BLaER1 (cell line): ENCODE results near the gene RNF215.

Experiments used
- H3K27ac ChIP-seq: shearing (Covaris generic); formaldehyde crosslinking; 2 replicates; pipeline ENCODE4 v1.8.1; 2022
- H3K27me3 ChIP-seq: shearing (Covaris generic); formaldehyde crosslinking; 2 replicates; pipeline ENCODE4 v1.8.1; 2022
- H3K36me3 ChIP-seq: shearing (Covaris generic); formaldehyde crosslinking; 2 replicates; pipeline ENCODE4 v1.8.1; 2022
- H3K4me1 ChIP-seq: shearing (Covaris generic); formaldehyde crosslinking; 2 replicates; pipeline ENCODE4 v1.8.1; 2022
- H3K4me2 ChIP-seq: shearing (Covaris generic); formaldehyde crosslinking; 2 replicates; pipeline ENCODE4 v1.8.1; 2022
- H3K4me3 ChIP-seq: shearing (Covaris generic); formaldehyde crosslinking; 2 replicates; pipeline ENCODE4 v1.8.1; 2022
- H3K9ac ChIP-seq: shearing (Covaris generic); formaldehyde crosslinking; 2 replicates; pipeline ENCODE4 v1.8.1; 2022
- H3K9me3 ChIP-seq: shearing (Covaris generic); formaldehyde crosslinking; 2 replicates; pipeline ENCODE4 v1.8.1; 2022
- H4K20me1 ChIP-seq: shearing (Covaris generic); formaldehyde crosslinking; 2 replicates; pipeline ENCODE4 v1.8.1; 2022
- Cebpa-rat ChIP-seq: shearing (Covaris generic); IDR thresholded peaks from 2 replicates; pipeline ENCODE4 v1.8.1; 2022

RNF215 gene

DNA sequence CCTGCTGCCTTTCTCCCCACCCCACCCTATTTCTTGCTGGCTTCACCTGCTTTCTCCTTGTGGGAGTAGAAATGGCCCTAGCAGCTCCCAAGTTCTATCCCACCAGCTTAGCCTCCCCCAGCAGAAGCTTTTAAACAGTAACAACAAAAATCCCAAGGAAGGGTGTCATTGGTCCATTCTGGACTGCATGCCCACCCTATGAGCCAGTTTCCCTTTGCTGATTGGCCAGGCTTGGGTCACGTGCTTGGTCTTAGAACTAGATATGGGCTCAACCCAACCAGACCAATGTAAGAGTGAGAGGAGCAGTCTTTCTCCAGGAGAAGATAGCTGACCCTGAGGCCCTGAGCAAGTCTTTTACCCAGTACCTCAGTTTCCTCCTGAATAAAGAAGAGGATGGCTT, 40.7 kb upstream of the RNF215 start:
- no peak overlapping the region for H3K9ac ChIP-seq
- H3K36me3 ChIP-seq, result peaks cover 34% of the 10 kb centered on the region
- no peak overlapping the region for H3K27ac ChIP-seq
- no peaks in the 10 kb centered on the region for H3K9me3 ChIP-seq
- H3K4me2 ChIP-seq, result no peak overlapping the region
- H3K4me3 ChIP-seq, result no peak overlapping the region
- H4K20me1 ChIP-seq, result peaks cover 20% of the 10 kb centered on the region
- TF ChIP-seq Cebpa-rat, result no peak
- H3K4me1 ChIP-seq, result peaks cover 33% of the 10 kb centered on the region
- H3K27me3 ChIP-seq, result no peaks in the 10 kb centered on the region

DNA sequence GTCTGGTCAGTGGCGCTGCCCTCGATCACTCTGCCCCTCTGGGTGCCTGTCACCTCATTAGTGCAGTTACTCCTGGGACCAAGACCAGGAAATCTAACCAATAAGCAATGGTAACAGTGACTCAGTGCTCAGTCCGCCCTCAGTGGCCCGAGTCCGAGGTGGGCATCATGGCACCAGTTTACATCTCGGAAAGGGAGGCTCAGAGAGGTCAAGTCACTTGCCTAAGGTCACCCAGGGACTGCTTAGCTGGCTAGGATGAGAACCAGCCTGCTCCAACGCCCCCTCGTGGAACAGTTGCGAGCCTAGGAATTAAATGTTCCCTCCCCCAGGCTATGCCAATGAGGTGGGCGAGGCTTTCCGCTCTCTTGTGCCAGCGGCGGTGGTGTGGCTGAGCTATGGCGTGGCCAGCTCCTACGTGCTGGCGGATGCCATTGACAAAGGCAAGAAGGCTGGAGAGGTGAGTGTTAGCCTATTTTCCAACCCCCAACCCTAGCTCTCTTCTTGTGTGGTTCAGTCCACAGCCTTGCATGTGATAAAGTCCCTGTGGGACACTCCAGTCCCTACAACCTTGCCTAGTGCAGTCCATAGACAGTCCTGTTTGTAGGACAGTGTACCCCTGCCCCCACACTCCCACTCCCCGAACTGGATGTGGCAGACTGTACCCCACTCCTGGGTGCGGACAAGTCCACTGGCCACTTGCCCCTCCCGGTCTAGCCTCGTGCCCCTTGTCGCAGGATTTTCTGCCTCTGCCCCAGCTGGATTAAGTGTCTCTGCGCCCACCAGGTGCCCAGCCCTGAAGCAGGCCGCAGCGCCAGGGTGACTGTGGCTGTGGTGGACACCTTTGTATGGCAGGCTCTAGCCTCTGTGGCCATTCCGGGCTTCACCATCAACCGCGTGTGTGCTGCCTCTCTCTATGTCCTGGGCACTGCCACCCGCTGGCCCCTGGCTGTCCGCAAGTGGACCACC, 39.5 kb upstream of the RNF215 start:
- Histone ChIP-seq H3K36me3 (peaks cover 34% of the 10 kb centered on the region), H3K27ac (peak overlapping the region; percentile 88), H3K9me3 (no peaks in the 10 kb centered on the region), H3K27me3 (no peaks in the 10 kb centered on the region), H3K4me3 (peak overlapping the region; percentile 96), H3K4me1 (peaks cover 45% of the 10 kb centered on the region), H3K9ac (peak overlapping the region; percentile 89), H3K4me2 (peak overlapping the region; percentile 88), H4K20me1 (peaks cover 20% of the 10 kb centered on the region)
- no peak for TF ChIP-seq Cebpa-rat

DNA sequence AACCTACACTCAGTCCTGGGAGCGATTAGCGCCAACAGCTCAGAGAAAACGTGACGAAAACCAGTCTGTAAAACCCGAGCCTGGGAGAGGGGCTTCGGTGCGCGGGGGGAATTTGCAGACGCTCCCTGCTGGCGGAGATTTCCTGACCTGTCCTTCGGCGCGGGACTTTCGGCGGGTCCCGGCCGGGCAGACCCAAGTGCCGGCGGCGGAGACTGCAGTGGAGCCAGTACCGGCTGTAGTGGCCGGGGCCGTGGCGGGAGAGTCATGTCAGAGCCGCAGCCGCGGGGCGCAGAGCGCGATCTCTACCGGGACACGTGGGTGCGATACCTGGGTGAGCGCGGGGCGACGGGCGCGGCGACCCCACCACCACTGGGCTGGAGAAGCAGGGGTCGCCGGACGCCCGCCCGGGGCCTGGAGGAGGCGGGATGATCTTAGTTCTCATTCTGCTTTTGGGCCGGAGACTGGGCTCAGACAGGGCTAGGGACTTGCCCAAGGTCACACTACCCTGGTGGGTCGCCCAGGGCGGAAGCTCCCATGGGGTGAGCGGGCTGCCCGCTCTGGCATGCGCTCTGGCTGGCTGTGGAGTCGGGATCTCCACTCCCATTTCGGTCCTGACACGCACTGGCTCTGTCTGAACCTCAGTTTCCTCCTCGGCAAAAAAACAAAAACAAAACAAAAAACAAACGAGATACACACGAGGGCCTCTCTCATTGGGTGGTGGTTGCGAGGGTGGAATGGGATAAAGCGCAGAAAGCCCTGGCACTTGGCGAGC, 38.6 kb upstream of the RNF215 start, which contains the start of gene MTFP1:
MTFP1 (plus strand) TSS at position 153 of the 772 bp plus-strand sequence; CDS start at position 265, 112 bp downstream.
- Histone ChIP-seq H3K9ac (peak within 1 kb of the TSS; percentile 89), H4K20me1 (peaks cover 20% of the 10 kb centered on the region), H3K9me3 (no peaks in the 10 kb centered on the region), H3K27me3 (no peaks in the 10 kb centered on the region), H3K4me1 (peaks cover 51% of the 10 kb centered on the region), H3K36me3 (peaks cover 38% of the 10 kb centered on the region), H3K4me3 (peak within 1 kb of the TSS; percentile 96), H3K4me2 (peak within 1 kb of the TSS; percentile 88), H3K27ac (peak within 1 kb of the TSS; percentile 88)
- no peak for TF ChIP-seq Cebpa-rat

DNA sequence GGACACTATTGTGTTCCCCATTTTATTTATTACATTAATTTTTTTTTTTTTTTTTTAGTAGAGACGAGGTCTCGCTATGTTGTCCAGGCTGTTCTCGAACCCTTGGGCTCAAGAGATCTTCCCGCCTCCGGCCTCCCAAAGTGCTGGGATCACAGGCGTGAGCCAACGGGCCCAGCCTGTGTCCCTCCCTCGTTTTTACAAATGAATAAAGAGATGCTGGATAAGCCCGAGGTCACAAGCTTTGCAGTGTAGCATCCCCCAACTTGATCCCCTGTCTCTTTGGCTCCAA, 38.1 kb upstream of the RNF215 start:
- Histone ChIP-seq H3K4me3 (peak overlapping the region; percentile 96), H3K36me3 (peaks cover 42% of the 10 kb centered on the region), H4K20me1 (peaks cover 20% of the 10 kb centered on the region), H3K9ac (peak overlapping the region; percentile 89), H3K4me1 (peaks cover 51% of the 10 kb centered on the region), H3K27ac (peak overlapping the region; percentile 88), H3K27me3 (no peaks in the 10 kb centered on the region), H3K9me3 (no peaks in the 10 kb centered on the region), H3K4me2 (peak overlapping the region; percentile 88)
- TF ChIP-seq Cebpa-rat, result no peak

DNA sequence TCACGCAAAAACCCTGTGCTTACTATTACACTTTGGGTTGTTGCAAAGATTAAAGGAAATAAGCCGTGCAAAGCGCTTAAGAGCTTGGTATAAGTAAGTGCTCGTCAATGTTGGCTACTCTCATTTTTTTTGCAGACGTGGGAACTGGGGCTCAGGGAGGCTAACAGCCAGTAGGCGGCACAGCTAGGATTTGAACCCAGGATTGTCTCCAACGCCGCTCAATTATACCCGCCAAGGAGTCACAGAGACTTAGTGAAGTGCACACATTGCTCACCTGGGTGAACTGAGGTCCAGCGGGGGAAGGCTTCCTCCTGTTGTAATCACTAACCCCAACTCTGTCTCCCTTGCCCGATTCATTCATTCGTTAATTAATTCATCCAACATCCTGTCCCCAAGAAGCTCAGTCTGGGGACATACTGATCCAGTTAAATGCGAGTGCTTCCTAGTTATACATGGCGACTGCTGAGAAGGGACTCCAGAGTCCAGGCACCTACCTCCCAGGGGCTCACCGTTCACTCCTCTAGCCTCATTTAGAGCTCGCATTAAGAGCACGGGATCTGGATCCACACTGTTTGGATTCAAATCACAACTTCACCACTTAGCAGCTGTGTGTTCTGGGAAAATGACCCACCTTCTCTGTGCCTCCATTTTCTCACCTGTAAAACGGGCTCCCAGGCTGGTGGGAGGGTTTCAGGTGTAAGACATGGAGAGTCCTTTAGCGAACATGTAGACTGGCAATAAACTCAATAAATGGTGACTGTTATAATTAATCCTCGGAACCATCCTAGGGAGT, 37.5 kb upstream of the RNF215 start:
- Histone ChIP-seq H4K20me1 (peaks cover 20% of the 10 kb centered on the region), H3K9me3 (no peaks in the 10 kb centered on the region), H3K4me3 (peak overlapping the region; percentile 96), H3K27me3 (no peaks in the 10 kb centered on the region), H3K4me2 (peak overlapping the region; percentile 88), H3K27ac (peak overlapping the region; percentile 88), H3K9ac (peak overlapping the region; percentile 89), H3K4me1 (peaks cover 51% of the 10 kb centered on the region), H3K36me3 (peaks cover 43% of the 10 kb centered on the region)
- no peak for TF ChIP-seq Cebpa-rat

DNA sequence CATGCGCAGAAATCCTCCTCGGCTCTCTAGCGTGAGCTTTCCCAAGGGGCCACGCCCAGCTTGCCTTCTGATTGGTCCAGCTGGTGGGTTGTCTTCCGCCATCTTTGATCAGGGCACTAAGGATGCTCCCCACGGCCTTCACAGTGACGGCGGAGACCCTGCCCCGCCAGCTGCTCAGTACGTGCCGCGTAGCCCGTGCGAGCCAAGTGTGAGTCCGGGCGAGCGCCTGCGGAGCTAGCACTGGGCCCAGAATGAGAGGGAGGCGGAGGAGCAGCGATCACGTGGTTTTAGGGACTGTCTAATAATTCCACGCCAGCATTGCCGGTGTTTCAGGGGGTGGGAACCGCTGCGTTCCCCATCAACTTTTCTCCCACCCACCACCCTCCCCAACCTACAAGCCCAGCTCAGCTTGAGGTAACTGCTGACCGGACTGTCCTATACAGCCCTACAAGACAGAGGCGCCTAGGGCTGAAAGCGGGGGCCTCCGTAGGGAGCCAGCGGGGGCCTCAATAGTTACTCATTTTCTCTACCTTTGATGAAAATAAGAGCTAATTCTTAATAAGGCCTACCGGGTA, 36.8 kb upstream of the RNF215 start:
- no peak for TF ChIP-seq Cebpa-rat

DNA sequence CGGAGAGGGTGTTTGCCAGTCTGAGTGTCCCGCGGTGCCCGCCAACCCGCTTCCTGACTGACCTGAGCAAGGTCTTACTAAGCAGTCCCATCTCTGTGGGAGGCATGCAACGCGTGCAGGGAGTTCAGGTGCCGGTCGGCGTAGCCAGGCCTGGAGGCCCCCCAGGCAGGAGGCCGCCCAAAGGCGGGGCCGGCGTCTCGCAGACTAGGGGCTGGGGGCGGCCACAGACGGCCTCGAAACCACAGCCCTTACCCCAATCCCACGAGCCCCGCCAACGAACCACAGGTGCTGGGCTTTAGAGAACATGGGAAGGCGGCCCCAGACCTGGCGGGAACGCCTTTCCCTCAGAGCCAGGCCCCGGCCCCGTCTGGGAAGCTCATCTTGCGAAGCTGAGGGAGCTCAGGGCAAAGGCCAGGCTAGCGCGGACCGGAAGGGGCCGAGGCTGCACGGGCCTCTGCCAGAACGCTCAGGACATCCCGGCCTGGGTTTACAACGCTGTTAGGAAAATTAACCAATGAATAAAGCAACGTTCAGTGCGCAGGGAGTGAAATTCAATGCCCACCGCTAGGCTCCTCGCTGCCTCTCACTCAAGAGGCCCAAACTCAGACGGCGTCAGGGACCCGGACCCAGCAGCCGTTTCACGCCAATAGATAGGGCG, 36.2 kb upstream of the RNF215 start:
- Histone ChIP-seq H3K9me3 (no peaks in the 10 kb centered on the region), H4K20me1 (peaks cover 16% of the 10 kb centered on the region), H3K36me3 (peaks cover 41% of the 10 kb centered on the region), H3K4me2 (peak overlapping the region; percentile 92), H3K4me1 (peaks cover 51% of the 10 kb centered on the region), H3K4me3 (peak overlapping the region; percentile 96), H3K27me3 (no peaks in the 10 kb centered on the region), H3K27ac (peak overlapping the region; percentile 88), H3K9ac (peak overlapping the region; percentile 82)
- no peak for TF ChIP-seq Cebpa-rat

More for the DNA sequence above, 36.8 kb upstream of the RNF215 start:
- Histone ChIP-seq H3K27me3 (no peaks in the 10 kb centered on the region), H4K20me1 (peaks cover 20% of the 10 kb centered on the region), H3K4me2 (peak overlapping the region; percentile 92), H3K9ac (peak overlapping the region; percentile 89), H3K4me1 (peaks cover 51% of the 10 kb centered on the region), H3K9me3 (no peaks in the 10 kb centered on the region), H3K27ac (peak overlapping the region; percentile 88), H3K4me3 (peak overlapping the region; percentile 96), H3K36me3 (peaks cover 41% of the 10 kb centered on the region)

DNA sequence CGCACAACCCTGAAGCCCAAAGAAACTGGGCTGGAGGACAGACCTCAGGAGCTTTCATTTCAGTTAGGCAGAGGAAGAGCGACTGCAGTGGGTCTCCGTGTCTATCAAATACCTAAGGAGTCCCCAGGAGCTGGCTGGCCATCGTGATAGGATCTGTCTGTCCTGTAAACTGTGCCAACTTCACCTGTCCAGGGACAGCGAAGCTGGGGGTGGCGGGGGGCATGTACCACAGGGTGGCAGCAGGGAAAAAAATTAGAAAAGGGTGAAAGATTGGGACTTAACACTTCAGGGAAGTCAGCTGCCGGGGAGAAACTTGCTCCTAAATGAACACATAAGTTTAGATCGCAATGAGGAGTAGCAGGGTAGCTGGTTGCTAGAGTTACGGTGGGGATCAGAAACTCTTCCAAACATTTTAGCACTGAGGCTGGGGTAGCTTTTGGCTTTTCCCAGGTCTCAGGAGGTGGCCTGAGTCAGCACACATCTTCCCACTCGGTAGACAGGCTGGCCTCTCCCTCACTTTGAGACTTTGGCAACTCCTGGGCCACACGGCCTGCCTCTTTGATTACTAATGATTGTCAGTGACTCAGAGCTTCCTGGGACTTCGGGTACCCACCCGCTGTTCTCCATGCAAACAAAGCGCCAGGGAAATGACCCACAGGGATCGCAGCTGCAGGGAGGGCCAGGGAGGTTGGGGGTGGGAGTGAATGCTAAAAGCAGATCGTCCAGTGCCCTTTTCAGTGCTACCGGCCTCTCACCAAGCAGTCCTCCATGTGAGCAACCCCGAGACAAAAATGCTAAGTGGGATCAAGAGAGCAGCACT, 35.5 kb upstream of the RNF215 start:
- peaks cover 41% of the 10 kb centered on the region for H3K36me3 ChIP-seq
- peaks cover 9% of the 10 kb centered on the region for H4K20me1 ChIP-seq
- no peaks in the 10 kb centered on the region for H3K9me3 ChIP-seq
- peak overlapping the region; percentile 82 for H3K9ac ChIP-seq
- H3K27ac ChIP-seq, result peak overlapping the region; percentile 88
- no peaks in the 10 kb centered on the region for H3K27me3 ChIP-seq
- peaks cover 51% of the 10 kb centered on the region for H3K4me1 ChIP-seq
- TF ChIP-seq Cebpa-rat, result no peak
- peak overlapping the region; percentile 92 for H3K4me2 ChIP-seq
- H3K4me3 ChIP-seq, result peak overlapping the region; percentile 96
